Left ventricle myocardium inferior (tissue), 1 donor: ENCODE results near the gene DOCK3. TPM values are rescaled to one million over a fixed set of nuclear protein-coding genes. Genes with fewer than 3 reads are reported as not detected.

Experiments used
- DNase-seq: peaks from one replicate; pipeline ENCODE4 v3.0.0-alpha.2; 2020
- H3K27ac ChIP-seq: fragments of 200-600 bp; replicated peaks from 2 replicates; pipeline ENCODE4 v1.8.0; 2021
- H3K27me3 ChIP-seq: fragments of 200-600 bp; 2 replicates; pipeline ENCODE4 v1.8.0; 2021; ENCODE audit warnings: low read depth
- H3K36me3 ChIP-seq: fragments of 200-600 bp; 2 replicates; pipeline ENCODE4 v1.8.0; 2021
- H3K4me1 ChIP-seq: fragments of 200-600 bp; 2 replicates; pipeline ENCODE4 v1.8.0; 2021
- H3K4me3 ChIP-seq: fragments of 200-600 bp; 2 replicates; pipeline ENCODE4 v1.8.0; 2021; ENCODE audit warnings: mild to moderate bottlenecking, moderate library complexity
- H3K9me3 ChIP-seq: fragments of 200-600 bp; replicated peaks from 2 replicates; pipeline ENCODE4 v1.8.0; 2021
- CTCF ChIP-seq: fragments of 200-600 bp; IDR thresholded peaks from 2 replicates; pipeline ENCODE4 v1.8.0; 2021; ENCODE audit warnings: antibody characterized with exemption, mild to moderate bottlenecking, borderline replicate concordance
- intact Hi-C: fragments of 100-400 bp; cut with micrococcal nuclease; formaldehyde crosslinking; loops from one replicate; pipeline ENCODE4 v1.11.0; 2022
- long read RNA-seq: library from polyadenylated mRNA; unstranded; transcript quantifications from one replicate; pipeline ENCODE4 v2.0.0, GENCODE V29; 2021
- total RNA-seq: library from RNA; stranded (reverse); fragmentation: NEBNext Ultra II Directional; extraction: Animal tissue kit (Norgen Biotek cat#: 25700); gene quantifications from one replicate; pipeline ENCODE4 v1.2.1, GENCODE V29; 2021
- donor health status: DM: no; HTN: yes; CAD: no; lungs with severe emphysema.

The DOCK3 gene
- total RNA-seq, result 3.9 TPM
- long read RNA-seq, partial matches to known transcripts, result 2 of 6 reads
- long read RNA-seq, other reads (novel, unspliced or antisense), result 4 of 6 reads

GRCh38 chr3:50674349-50675178 is at the start of gene DOCK3:
Gene DOCK3, plus strand, starts transcription at chr3:50674927. Its CDS starts 337 bp downstream, at chr3:50675264.
- no peak for TF ChIP-seq CTCF
- H3K36me3 ChIP-seq, result no peaks in the 10 kb centered on the region
- peak within 1 kb of the TSS; percentile 12 for H3K27ac ChIP-seq
- intact Hi-C loops, result no loop called here
- peak within 1 kb of the TSS; percentile 69 for H3K4me3 ChIP-seq
- peaks cover 19% of the 10 kb centered on the region for H3K4me1 ChIP-seq
- peaks cover 53% of the 10 kb centered on the region for H3K27me3 ChIP-seq
- DNase-seq, result peak; percentile 49
- H3K9me3 ChIP-seq, result no peaks in the 10 kb centered on the region

- Histone ChIP-seq H3K27ac (peak overlapping the region; percentile 98), H3K4me1 (peaks cover 100% of the 10 kb centered on the region)
- intact Hi-C loops, result no loop called here
These were observed 49.2 kb upstream of the DOCK3 start for GRCh38 chr3:50625231-50626182.

GRCh38 chr3:50626401-50626800 is 48.3 kb upstream of the DOCK3 start:
- peak overlapping the region; percentile 98 for H3K27ac ChIP-seq
- H3K4me3 ChIP-seq, result no peak overlapping the region
- no peak for TF ChIP-seq CTCF
- H3K36me3 ChIP-seq, result peaks cover 3% of the 10 kb centered on the region
- intact Hi-C loops, result no loop called here
- H3K27me3 ChIP-seq, result no peaks in the 10 kb centered on the region
- H3K4me1 ChIP-seq, result peaks cover 100% of the 10 kb centered on the region
- DNase-seq, result no peak
- H3K9me3 ChIP-seq, result no peaks in the 10 kb centered on the region

More at GRCh38 chr3:50625231-50626182, 49.2 kb upstream of the DOCK3 start:
- TF ChIP-seq CTCF, result no peak
- no peaks in the 10 kb centered on the region for H3K27me3 ChIP-seq
- H3K4me3 ChIP-seq, result peak overlapping the region; percentile 32
- H3K36me3 ChIP-seq, result peaks cover 3% of the 10 kb centered on the region
- H3K9me3 ChIP-seq, result no peaks in the 10 kb centered on the region
- DNase-seq, result no peak

GRCh38 chr3:50627407-50628051 is 47.2 kb upstream of the DOCK3 start:
- peaks cover 100% of the 10 kb centered on the region for H3K4me1 ChIP-seq
- TF ChIP-seq CTCF, result peak; percentile 39

GRCh38 chr3:50628601-50629000 is 46.1 kb upstream of the DOCK3 start:
- Histone ChIP-seq H3K27me3 (no peaks in the 10 kb centered on the region), H3K36me3 (peaks cover 3% of the 10 kb centered on the region), H3K27ac (peak overlapping the region; percentile 98), H3K9me3 (no peaks in the 10 kb centered on the region), H3K4me1 (peaks cover 100% of the 10 kb centered on the region), H3K4me3 (no peak overlapping the region)
- TF ChIP-seq CTCF, result no peak
- DNase-seq, result no peak
- intact Hi-C loops, result no loop called here

More at GRCh38 chr3:50627407-50628051, 47.2 kb upstream of the DOCK3 start:
- Histone ChIP-seq H3K36me3 (peaks cover 3% of the 10 kb centered on the region), H3K9me3 (no peaks in the 10 kb centered on the region), H3K27ac (peak overlapping the region; percentile 98), H3K4me3 (peak overlapping the region; percentile 9), H3K27me3 (no peaks in the 10 kb centered on the region)
- DNase-seq, result peak; percentile 63
- intact Hi-C loops, result no loop called here
